ENCODE results near the gene CDC14A. TPM values are rescaled to one million over a fixed set of nuclear protein-coding genes. Genes with fewer than 3 reads are reported as not detected.

CDC14A gene
- total RNA-seq, 2 donors from 2014 or later: 9.6 to 16.8 TPM

DNA sequence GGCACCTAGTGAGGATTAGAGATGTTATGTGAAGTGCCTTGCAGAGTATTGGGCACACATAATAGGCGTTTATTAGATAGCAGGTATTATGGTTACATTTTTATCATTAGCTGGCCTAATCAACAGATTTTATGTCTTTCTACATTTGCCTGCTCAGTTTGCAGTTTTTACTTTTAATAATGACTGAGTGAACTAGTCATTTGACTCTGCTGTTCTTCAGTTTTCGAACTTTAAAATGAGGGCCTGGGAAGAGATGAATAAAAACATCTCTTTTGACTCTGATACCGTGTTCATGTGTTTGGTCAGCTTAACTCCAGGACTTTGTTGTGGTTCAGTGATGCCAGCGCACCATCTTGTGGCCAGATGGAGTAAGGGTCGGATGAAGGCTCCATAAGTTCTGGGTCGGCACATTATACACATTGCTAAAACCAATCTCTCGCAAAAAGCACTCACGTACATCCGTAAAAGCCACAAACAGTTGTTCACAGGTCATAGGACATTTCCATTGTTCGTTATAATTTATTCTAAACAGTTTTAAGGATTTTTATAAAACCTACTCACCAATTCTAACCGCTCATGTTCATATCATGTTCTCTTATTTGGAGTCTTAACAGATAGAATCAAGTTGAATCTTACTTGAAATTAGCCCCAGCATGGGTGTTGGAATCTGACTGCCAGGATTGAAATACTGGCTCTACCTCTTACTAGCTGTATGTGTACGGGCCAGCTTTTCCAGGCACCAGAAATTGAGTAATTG, 107.2 kb downstream of the CDC14A start:
- Histone ChIP-seq H3K4me1 (no peaks in the 10 kb centered on the region), H3K36me3 (no peaks in the 10 kb centered on the region), H3K4me3 (no peak overlapping the region), H3K27ac (no peak overlapping the region), H3K27me3 (no peaks in the 10 kb centered on the region), H3K9ac (ENCODE audit: low read depth in 2 of 2, low read length in 2 of 2) (no peak overlapping the region), H3K9me3 (no peaks in the 10 kb centered on the region)
- intact Hi-C loops (cut with DNase I): loop anchor here (2.0 to 10.0 kb wide), 5 partner anchors 185 to 651 kb away; partner anchors contain the start of genes SASS6 and TRMT13
- TF ChIP-seq, protein P1, sequence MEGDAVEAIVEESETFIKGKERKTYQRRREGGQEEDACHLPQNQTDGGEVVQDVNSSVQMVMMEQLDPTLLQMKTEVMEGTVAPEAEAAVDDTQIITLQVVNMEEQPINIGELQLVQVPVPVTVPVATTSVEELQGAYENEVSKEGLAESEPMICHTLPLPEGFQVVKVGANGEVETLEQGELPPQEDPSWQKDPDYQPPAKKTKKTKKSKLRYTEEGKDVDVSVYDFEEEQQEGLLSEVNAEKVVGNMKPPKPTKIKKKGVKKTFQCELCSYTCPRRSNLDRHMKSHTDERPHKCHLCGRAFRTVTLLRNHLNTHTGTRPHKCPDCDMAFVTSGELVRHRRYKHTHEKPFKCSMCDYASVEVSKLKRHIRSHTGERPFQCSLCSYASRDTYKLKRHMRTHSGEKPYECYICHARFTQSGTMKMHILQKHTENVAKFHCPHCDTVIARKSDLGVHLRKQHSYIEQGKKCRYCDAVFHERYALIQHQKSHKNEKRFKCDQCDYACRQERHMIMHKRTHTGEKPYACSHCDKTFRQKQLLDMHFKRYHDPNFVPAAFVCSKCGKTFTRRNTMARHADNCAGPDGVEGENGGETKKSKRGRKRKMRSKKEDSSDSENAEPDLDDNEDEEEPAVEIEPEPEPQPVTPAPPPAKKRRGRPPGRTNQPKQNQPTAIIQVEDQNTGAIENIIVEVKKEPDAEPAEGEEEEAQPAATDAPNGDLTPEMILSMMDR (IDR thresholded peaks at IDR 0.05): peak; percentile 74
- peak; percentile 73 for DNase-seq

DNA sequence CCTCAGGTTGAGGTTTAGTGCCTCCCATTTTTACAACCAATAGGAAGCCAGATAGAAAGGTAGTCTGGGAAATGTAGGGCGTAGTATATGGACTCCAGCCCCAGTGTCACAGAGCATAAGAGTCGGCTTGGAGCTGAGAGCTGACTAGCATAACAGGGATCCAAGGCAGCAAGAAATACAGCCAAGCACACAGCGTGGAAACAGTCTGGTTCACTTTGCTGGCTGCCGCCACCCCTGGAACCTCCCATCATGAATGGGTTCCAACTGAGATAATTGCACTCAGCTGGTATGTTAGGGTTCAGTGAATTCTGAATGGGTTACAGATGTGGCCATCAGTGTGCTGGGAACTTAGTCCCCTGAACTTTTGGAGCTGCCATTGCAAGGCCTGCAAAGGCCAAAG, 108.9 kb downstream of the CDC14A start:
- no peak overlapping the region for H3K9ac ChIP-seq (ENCODE audit: low read depth in 2 of 2, low read length in 2 of 2)
- H3K9me3 ChIP-seq: no peaks in the 10 kb centered on the region
- no peak for DNase-seq
- no peaks in the 10 kb centered on the region for H3K4me1 ChIP-seq
- H3K4me3 ChIP-seq: no peak overlapping the region
- no peaks in the 10 kb centered on the region for H3K27me3 ChIP-seq
- H3K27ac ChIP-seq: no peak overlapping the region
- TF ChIP-seq, protein P1 (IDR thresholded peaks at IDR 0.05): no peak
- no peaks in the 10 kb centered on the region for H3K36me3 ChIP-seq
- intact Hi-C loops (cut with DNase I): loop anchor here (5.0 to 10.0 kb wide), 2 partner anchors 326 to 406 kb away; partner anchors contain the start of genes SASS6 and TRMT13

DNA sequence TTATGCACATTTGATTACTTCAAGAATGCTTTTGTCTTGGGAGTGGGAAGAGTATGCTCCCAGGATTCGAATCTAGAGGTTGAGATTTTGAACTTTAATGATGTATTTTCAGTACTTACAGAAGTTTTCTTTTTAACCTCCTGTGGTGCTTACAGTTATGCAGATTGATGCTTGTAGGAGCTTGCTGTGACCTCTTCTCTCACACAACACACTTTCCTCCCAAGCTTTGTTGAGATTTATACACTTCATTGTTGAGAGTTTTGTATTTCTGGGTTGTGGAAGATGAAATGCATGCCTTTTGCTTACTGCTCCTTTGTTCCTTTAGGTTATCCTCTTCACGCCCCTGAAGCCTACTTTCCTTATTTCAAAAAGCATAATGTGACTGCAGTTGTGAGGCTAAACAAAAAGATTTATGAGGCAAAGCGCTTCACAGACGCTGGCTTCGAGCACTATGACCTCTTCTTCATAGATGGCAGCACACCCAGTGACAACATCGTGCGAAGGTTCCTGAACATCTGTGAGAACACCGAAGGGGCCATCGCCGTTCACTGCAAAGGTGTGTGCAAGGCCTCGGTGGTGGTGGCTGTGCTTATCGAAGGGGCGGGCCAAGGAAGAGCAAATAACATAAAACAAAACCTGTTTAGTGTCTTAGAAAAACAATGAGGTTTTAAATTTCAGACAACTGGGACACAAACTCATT, 110.2 kb downstream of the CDC14A start:
- Histone ChIP-seq H3K9ac (ENCODE audit: low read depth in 2 of 2, low read length in 2 of 2) (no peak overlapping the region), H3K9me3 (no peaks in the 10 kb centered on the region), H3K4me1 (no peaks in the 10 kb centered on the region), H3K36me3 (no peaks in the 10 kb centered on the region), H3K27me3 (no peaks in the 10 kb centered on the region), H3K27ac (no peak overlapping the region), H3K4me3 (no peak overlapping the region)
- intact Hi-C loops (cut with DNase I): loop anchor here (5.0 to 10.0 kb wide), 2 partner anchors 328 to 405 kb away; partner anchors contain the start of genes SASS6 and TRMT13
- DNase-seq: no peak
- TF ChIP-seq, protein P1 (IDR thresholded peaks at IDR 0.05): no peak

DNA sequence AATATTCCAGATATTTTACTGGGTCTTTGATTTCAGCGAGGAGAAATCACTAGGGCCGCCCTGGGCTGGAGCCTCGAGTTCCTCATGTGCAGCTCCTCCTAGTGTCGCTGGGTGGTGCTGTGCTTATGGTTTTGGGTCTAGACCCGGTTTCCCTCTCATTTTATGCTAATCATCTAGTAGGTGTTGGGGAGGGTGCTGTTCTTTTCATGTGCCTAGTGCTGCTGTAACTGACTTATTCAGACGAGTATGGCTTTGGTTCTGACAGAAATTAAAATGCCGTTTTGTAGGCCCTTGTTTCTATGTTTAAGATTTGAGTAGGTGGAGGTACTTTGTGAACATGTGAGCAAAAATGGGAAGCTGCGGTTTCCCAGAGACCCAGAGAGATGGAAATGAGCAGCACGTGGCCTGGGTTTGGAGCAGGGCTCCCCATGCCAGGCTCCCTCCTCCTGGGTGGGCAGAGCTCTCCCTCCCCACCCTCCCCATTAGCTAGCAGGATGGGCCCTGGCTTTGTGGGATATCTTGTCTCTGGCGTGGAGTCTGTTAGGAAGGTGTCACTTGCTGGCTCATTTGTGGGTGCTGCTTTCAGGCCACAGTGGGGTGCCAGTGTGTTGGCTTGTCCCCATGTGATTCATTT, 111.6 kb downstream of the CDC14A start:
- Histone ChIP-seq H3K4me3 (no peak overlapping the region), H3K36me3 (no peaks in the 10 kb centered on the region), H3K9me3 (no peaks in the 10 kb centered on the region), H3K27me3 (no peaks in the 10 kb centered on the region), H3K4me1 (no peaks in the 10 kb centered on the region), H3K27ac (no peak overlapping the region), H3K9ac (ENCODE audit: low read depth in 2 of 2, low read length in 2 of 2) (no peak overlapping the region)
- DNase-seq: peak; percentile 45
- intact Hi-C loops (cut with DNase I): loop anchor here (5.0 to 10.0 kb wide), 2 partner anchors 329 to 403 kb away; partner anchors contain the start of genes SASS6 and TRMT13
- TF ChIP-seq, protein P1 (IDR thresholded peaks at IDR 0.05): peak; percentile 53

DNA sequence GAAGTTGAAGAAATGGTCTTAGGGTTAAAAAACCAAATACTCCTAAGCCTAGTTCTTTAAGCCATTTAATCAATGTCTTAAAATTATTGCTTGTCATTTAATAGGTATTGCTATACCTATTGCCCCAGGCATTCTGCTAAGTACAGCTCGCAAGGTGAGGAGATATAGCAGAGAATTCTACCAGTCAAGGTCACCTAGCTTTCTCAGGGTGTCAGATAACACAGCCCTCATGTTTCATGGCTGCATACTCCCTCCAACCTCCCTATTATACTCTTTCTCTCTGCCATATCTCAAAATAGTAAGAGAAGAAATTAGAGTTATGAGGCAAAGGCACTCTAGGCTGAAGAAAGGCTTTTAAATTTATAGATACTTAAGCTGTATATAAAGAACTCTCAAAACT, 117.3 kb downstream of the CDC14A start:
- Histone ChIP-seq H3K4me1 (no peaks in the 10 kb centered on the region), H3K9me3 (no peaks in the 10 kb centered on the region), H3K36me3 (no peaks in the 10 kb centered on the region), H3K4me3 (no peak overlapping the region), H3K27ac (no peak overlapping the region), H3K27me3 (no peaks in the 10 kb centered on the region), H3K9ac (ENCODE audit: low read depth in 2 of 2, low read length in 2 of 2) (no peak overlapping the region)
- intact Hi-C loops (cut with DNase I): loop anchor here (10.0 kb wide), 1 partner anchor 335 kb away; the partner anchor contains the start of genes SASS6 and TRMT13
- no peak for DNase-seq
- TF ChIP-seq, protein P1 (IDR thresholded peaks at IDR 0.05): no peak

All from colonic mucosa (tissue), 4 donors.